CD14-positive monocyte (primary cell): ENCODE measurements around the gene GMCL2. TPM values are rescaled to one million over a fixed set of nuclear protein-coding genes. Genes with fewer than 3 reads are reported as not detected.

ENCODE experiments used
- DNase-seq, 3 donors: peaks; one replicate each; pipeline ENCODE4 v3.0.0-alpha.2; 2011 to 2022
- H2AFZ ChIP-seq: 2 replicates; pipeline ENCODE4 v1.6.0; 2012; ENCODE audit warnings: mild to moderate bottlenecking, low read depth, low read length, inconsistent platforms; ENCODE audit not compliant: insufficient read depth, poor library complexity, severe bottlenecking
- H3K27ac ChIP-seq, 2 donors: 1 replicate in 1 of 2; 2 replicates in 1 of 2; pipeline ENCODE4 v1.5.1; 2012 to 2013; ENCODE audit warnings: low read length in 2 of 2, control low read depth in 1 of 2, inconsistent platforms in 1 of 2, low read depth in 1 of 2, mild to moderate bottlenecking in 1 of 2
- H3K27me3 ChIP-seq, 2 donors: one replicate each; pipeline versions ENCODE4 v1.6.0 to v1.6.1; 2011 to 2013; ENCODE audit warnings: low read length in 2 of 2; ENCODE audit not compliant: control insufficient read depth in 2 of 2, insufficient read depth in 2 of 2
- H3K36me3 ChIP-seq, 2 donors: replicated peaks in 1 of 2; 1 replicate in 1 of 2; 2 replicates in 1 of 2; pipeline versions ENCODE4 v1.5.1 to v1.6.1; 2012 to 2013; ENCODE audit warnings: low read length in 2 of 2, control low read depth in 1 of 2, inconsistent platforms in 1 of 2, mild to moderate bottlenecking in 1 of 2; ENCODE audit not compliant: insufficient read depth in 2 of 2, control insufficient read depth in 1 of 2
- H3K4me1 ChIP-seq, 2 donors: 1 replicate in 1 of 2; 2 replicates in 1 of 2; pipeline versions ENCODE4 v1.5.1 to v1.6.1; 2012 to 2013; ENCODE audit warnings: low read length in 2 of 2, control low read depth in 1 of 2, inconsistent platforms in 1 of 2, mild to moderate bottlenecking in 1 of 2, moderate library complexity in 1 of 2; ENCODE audit not compliant: insufficient read depth in 2 of 2, control insufficient read depth in 1 of 2
- H3K4me2 ChIP-seq: replicated peaks from 2 replicates; pipeline ENCODE3; 2012; ENCODE audit warnings: low read length, moderate library complexity, mild to moderate bottlenecking; ENCODE audit not compliant: poor library complexity, severe bottlenecking; ENCODE audit errors: extremely low read depth
- H3K4me3 ChIP-seq, 3 experiments: fragments of 200-600 bp in 1 of 3; sonication (generic) in 1 of 3; replicated peaks in 1 of 3; 1 replicate in 2 of 3; 2 replicates in 1 of 3; pipeline ENCODE4 v1.5.1; 2011 to 2013; ENCODE audit warnings: low read length in 3 of 3, mild to moderate bottlenecking in 3 of 3, control low read depth in 2 of 3, low read depth in 2 of 3, inconsistent platforms in 1 of 3, moderate library complexity in 1 of 3
- H3K79me2 ChIP-seq: 2 replicates; pipeline ENCODE4 v1.6.0; 2012; ENCODE audit warnings: mild to moderate bottlenecking, control low read depth, inconsistent platforms, low read length, moderate library complexity; ENCODE audit not compliant: insufficient read depth
- H3K9ac ChIP-seq: 2 replicates; pipeline ENCODE4 v1.6.0; 2017; ENCODE audit warnings: low read length, mild to moderate bottlenecking; ENCODE audit not compliant: insufficient read depth, poor library complexity, severe bottlenecking
- H3K9me3 ChIP-seq, 2 donors: replicated peaks in 1 of 2; 1 replicate in 1 of 2; 2 replicates in 1 of 2; pipeline versions ENCODE4 v1.5.1 to v1.6.1; 2012 to 2013; ENCODE audit warnings: low read length in 2 of 2, control low read depth in 1 of 2; ENCODE audit not compliant: control insufficient read depth in 1 of 2, insufficient read depth in 1 of 2
- H4K20me1 ChIP-seq: 2 replicates; pipeline ENCODE4 v1.6.0; 2012; ENCODE audit warnings: mild to moderate bottlenecking, low read length, control low read depth, moderate library complexity; ENCODE audit not compliant: insufficient read depth
- H3K27ac Mint-ChIP-seq, 7 donors: one replicate each; pipeline ENCODE4 v1.8.0; 2020; ENCODE audit warnings: mild to moderate bottlenecking in 7 of 7, mixed read lengths in 7 of 7, moderate library complexity in 6 of 7, inconsistent platforms in 2 of 7
- H3K27me3 Mint-ChIP-seq, 3 donors: one replicate each; pipeline ENCODE4 v1.8.0; 2021 to 2022; ENCODE audit warnings: low read depth in 3 of 3, mild to moderate bottlenecking in 3 of 3, mixed read lengths in 3 of 3, moderate library complexity in 3 of 3, inconsistent platforms in 1 of 3
- H3K36me3 Mint-ChIP-seq, 2 donors: one replicate each; pipeline ENCODE4 v1.8.0; 2020; ENCODE audit warnings: mixed read lengths in 2 of 2, inconsistent platforms in 1 of 2, mild to moderate bottlenecking in 1 of 2
- H3K4me1 Mint-ChIP-seq: one replicate; pipeline ENCODE4 v1.8.0; 2020; ENCODE audit warnings: mild to moderate bottlenecking, mixed read lengths
- H3K4me3 Mint-ChIP-seq, 2 donors: one replicate each; pipeline ENCODE4 v1.8.0; 2020; ENCODE audit warnings: mild to moderate bottlenecking in 2 of 2, mixed read lengths in 2 of 2, moderate library complexity in 1 of 2
- H3K9me3 Mint-ChIP-seq, 7 donors: one replicate each; pipeline ENCODE4 v1.8.0; 2020 to 2022; ENCODE audit warnings: mixed read lengths in 7 of 7, mild to moderate bottlenecking in 6 of 7, moderate library complexity in 6 of 7, inconsistent platforms in 2 of 7
- CTCF ChIP-seq: fragments of 200-600 bp; IDR thresholded peaks from one replicate; pipeline ENCODE4 v1.8.0; 2022; ENCODE audit warnings: antibody characterized with exemption, mild to moderate bottlenecking
- WGBS: methylation state at CpG from one replicate; pipeline ENCODE4 v1.1.5; 2013; ENCODE audit warnings: missing lambda C conversion rate; ENCODE audit not compliant: insufficient coverage; 5-methylcytosine and 5-hydroxymethylcytosine counted together
- intact Hi-C, 2 donors: fragments of 100-400 bp; cut with micrococcal nuclease; formaldehyde crosslinking; loops; one replicate each; pipeline versions ENCODE4 v1.15.0 to v1.15.1; 2023
- polyA plus RNA-seq, 3 donors: library from polyadenylated mRNA; depleted of rRNA in 1 of 3; unstranded in 2 of 3; stranded (reverse) in 1 of 3; fragments of 300-500 nt in 2 of 3; fragments of >200 nt in 1 of 3; fragmentation: Illumina TruSeq in 2 of 3; gene quantifications; 1 replicate in 2 of 3; 2 replicates in 1 of 3; pipeline ENCODE4 v1.2.3, GENCODE V29; 2012 to 2021

The GMCL2 gene
- polyA plus RNA-seq, 3 donors = not detected

GRCh38 chr5:178215280-178216002 lies 28.3 kb upstream of the GMCL2 start:
- intact Hi-C loops = no loop called here
- H3K4me2 ChIP-seq = peak overlapping the region; percentile 26

More at GRCh38 chr5:178215280-178216002, 28.3 kb upstream of the GMCL2 start:
- Mint-ChIP-seq H3K4me1 (peaks cover 24% of the 10 kb centered on the region), H3K9me3 (peaks cover 0 to 5% (median 0%) of the 10 kb centered on the region in 7 donors), H3K27me3 (peaks cover 0 to 3% (median 0%) of the 10 kb centered on the region in 3 donors), H3K36me3 (peaks cover 71 to 95% of the 10 kb centered on the region in 2 donors), H3K27ac (peak overlapping the region in 3 of 7 donors; percentile 27 to 75 (median 37)), H3K4me3 (no peak overlapping the region)
- Histone ChIP-seq H3K9me3 (no peaks in the 10 kb centered on the region), H3K4me1 (peaks cover 19 to 25% of the 10 kb centered on the region in 2 donors), H2AFZ (no peak overlapping the region), H3K9ac (no peak overlapping the region), H4K20me1 (peaks cover 82% of the 10 kb centered on the region), H3K4me3 (peak overlapping the region in 1 of 3 experiments; percentile 5), H3K27me3 (no peaks in the 10 kb centered on the region), H3K79me2 (peaks cover 40% of the 10 kb centered on the region), H3K36me3 (peaks cover 68 to 95% of the 10 kb centered on the region in 2 donors), H3K27ac (peak overlapping the region in 1 of 2 donors; percentile 64)
- no peak for TF ChIP-seq CTCF
- DNase-seq = no peak
- 83% methylated on average over 6 of the region's 13 CpGs for WGBS
